AG09309 (cell line): ENCODE measurements around the gene LTA.

Experiments
- DNase-seq: peaks from one replicate; pipeline ENCODE4 v3.0.0-alpha.2; 2010; ENCODE audit warnings: low read depth
- H3K4me3 ChIP-seq: 2 replicates; pipeline ENCODE4 v1.5.1; 2011; ENCODE audit warnings: mild to moderate bottlenecking, low read depth, low read length, moderate library complexity; ENCODE audit not compliant: control insufficient read depth
- CTCF ChIP-seq: IDR thresholded peaks from 2 replicates; pipeline ENCODE4 v1.5.1; 2011; ENCODE audit warnings: mild to moderate bottlenecking, low read depth, low read length, inconsistent platforms; ENCODE audit not compliant: insufficient read depth, control insufficient read depth; ENCODE audit errors: missing control alignments

LTA gene

DNA sequence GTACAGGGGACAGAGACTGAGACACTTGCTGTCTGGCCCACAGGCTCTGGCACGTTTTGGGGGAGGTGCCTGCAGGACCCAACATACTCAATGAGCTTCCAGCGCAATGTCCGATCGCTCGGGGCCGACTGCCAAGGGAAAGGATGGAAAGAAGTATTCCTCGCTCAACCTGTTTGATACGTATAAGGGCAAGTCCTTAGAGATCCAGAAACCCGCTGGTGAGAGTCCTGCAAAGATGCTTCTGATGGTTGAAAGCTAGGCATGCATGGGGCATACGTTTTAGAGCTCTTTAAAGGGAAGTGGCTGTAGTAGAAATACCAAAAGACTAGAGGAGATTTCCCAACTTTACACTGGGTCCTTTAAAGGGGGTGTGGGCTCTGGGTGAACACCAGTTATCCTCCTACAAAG, 50.6 kb downstream of the LTA start:
- DNase-seq, result no peak
- TF ChIP-seq CTCF, result no peak
- no peak overlapping the region for H3K4me3 ChIP-seq
